Upper lobe of left lung (tissue), 6 donors: ENCODE measurements around the gene SNX15. TPM values are rescaled to one million over a fixed set of nuclear protein-coding genes. Genes with fewer than 3 reads are reported as not detected.

Experiments used
- ATAC-seq, 2 donors: fragments of 200-7000 bp; cut with Tn5 transposase; one replicate each; pipeline ENCODE4 v1.9.1; 2022; ENCODE audit warnings: mild to moderate bottlenecking in 2 of 2, moderate library complexity in 2 of 2; ENCODE audit not compliant: low FRiP score in 2 of 2
- DNase-seq, 2 donors: peaks; one replicate each; pipeline ENCODE4 v3.0.0-alpha.2; 2019 to 2020
- H3K27ac ChIP-seq, 4 donors: fragments of 200-600 bp; sonication (generic); one replicate each; pipeline ENCODE4 v1.5.1; 2016 to 2019
- H3K27me3 ChIP-seq, 4 donors: fragments of 200-600 bp; sonication (generic); one replicate each; pipeline ENCODE4 v1.5.1; 2017 to 2019
- H3K36me3 ChIP-seq, 4 donors: fragments of 200-600 bp; sonication (generic); one replicate each; pipeline ENCODE4 v1.5.1; 2016 to 2019
- H3K4me1 ChIP-seq, 4 donors: fragments of 200-600 bp; sonication (generic); one replicate each; pipeline ENCODE4 v1.5.1; 2018 to 2019
- H3K4me3 ChIP-seq, 4 donors: fragments of 200-600 bp; sonication (generic); one replicate each; pipeline ENCODE4 v1.5.1; 2017 to 2019; ENCODE audit warnings: mild to moderate bottlenecking in 2 of 4, moderate library complexity in 1 of 4
- H3K9me3 ChIP-seq, 4 donors: fragments of 200-600 bp; sonication (generic); one replicate each; pipeline ENCODE4 v1.5.1; 2018 to 2019
- EP300 ChIP-seq, 4 donors: sonication (generic); formaldehyde crosslinking; IDR thresholded peaks; one replicate each; pipeline ENCODE4 v1.5.1; 2017; ENCODE audit warnings: antibody characterized with exemption in 4 of 4, control low read depth in 2 of 4
- POLR2A ChIP-seq, 4 donors: fragments of 450-650 bp; IDR thresholded peaks; one replicate each; pipeline ENCODE4 v1.5.1; 2016 to 2017; ENCODE audit warnings: antibody characterized with exemption in 4 of 4, mild to moderate bottlenecking in 2 of 4
- POLR2AphosphoS5 ChIP-seq, 2 donors: sonication (generic); formaldehyde crosslinking; IDR thresholded peaks; one replicate each; pipeline ENCODE4 v1.5.1; 2017; ENCODE audit warnings: antibody characterized with exemption in 2 of 2
- WGBS, 2 donors: methylation state at CpG; one replicate each; pipeline ENCODE4 v1.1.5; 2017 to 2018; 5-methylcytosine and 5-hydroxymethylcytosine counted together
- total RNA-seq, 6 donors: library from RNA; depleted of rRNA in 4 of 6; stranded (reverse); fragments of >200 nt in 4 of 6; gene quantifications; one replicate each; pipeline versions ENCODE4 v1.1.0 to v1.2.1, GENCODE V29; 2016 to 2021
- TF ChIP-seq, protein P1 (sequence below), 6 experiments: fragments of 450-650 bp in 4 of 6; fragments of 200-600 bp in 2 of 6; sonication (generic) in 2 of 6; IDR thresholded peaks; one replicate each; pipeline ENCODE4 v1.5.1; 2016 to 2019; ENCODE audit warnings: antibody characterized with exemption in 6 of 6
- donor health status: DM: no; HTN: no; CAD: no; lungs with moderate emphysema.
- donor health status: DM: no; HTN: yes; CAD: no; lungs with severe emphysema.

SNX15 gene
- total RNA-seq, 6 donors from 2014 or later, result 14.7 to 32.1 (median 21.2) TPM

DNA sequence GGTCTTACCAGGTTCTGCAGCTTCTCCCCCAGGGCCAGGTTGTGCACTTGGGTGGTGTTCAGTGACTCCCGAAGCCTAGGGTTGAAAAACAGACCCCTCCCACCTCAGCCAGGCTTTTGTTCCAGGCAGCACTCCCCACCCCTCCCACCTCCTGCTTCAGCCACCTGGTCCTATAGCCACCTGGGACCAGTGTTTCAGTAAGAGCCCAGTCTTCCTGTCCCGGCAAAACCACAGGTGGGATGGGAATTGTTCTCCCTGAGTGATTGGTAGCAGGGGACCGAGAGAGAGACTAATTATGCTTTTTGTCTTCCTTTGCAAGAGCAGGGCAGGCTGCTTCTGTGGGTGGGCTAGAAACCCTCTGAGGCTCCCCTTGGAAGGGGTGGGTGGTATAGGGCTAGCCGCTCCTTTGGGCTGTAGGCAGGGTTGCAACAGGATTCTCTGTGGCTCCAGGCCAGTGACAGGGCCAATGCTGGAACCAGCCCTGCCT, 39.6 kb downstream of the SNX15 start:
- Histone ChIP-seq H3K36me3 (no peaks in the 10 kb centered on the region), H3K4me3 (no peak overlapping the region), H3K27me3 (no peaks in the 10 kb centered on the region), H3K4me1 (no peaks in the 10 kb centered on the region), H3K27ac (no peak overlapping the region), H3K9me3 (no peaks in the 10 kb centered on the region)
- ATAC-seq, result no peak
- DNase-seq, result no peak
- whole genome bisulfite sequencing, 2 donors, result 81 to 100% methylated on average over 1 to 4 of the region's 4 CpGs
- TF ChIP-seq POLR2A (IDR thresholded peaks at IDR 0.05), result no peak
- no peak for TF ChIP-seq POLR2AphosphoS5 (IDR thresholded peaks at IDR 0.05)
- TF ChIP-seq, protein P1, sequence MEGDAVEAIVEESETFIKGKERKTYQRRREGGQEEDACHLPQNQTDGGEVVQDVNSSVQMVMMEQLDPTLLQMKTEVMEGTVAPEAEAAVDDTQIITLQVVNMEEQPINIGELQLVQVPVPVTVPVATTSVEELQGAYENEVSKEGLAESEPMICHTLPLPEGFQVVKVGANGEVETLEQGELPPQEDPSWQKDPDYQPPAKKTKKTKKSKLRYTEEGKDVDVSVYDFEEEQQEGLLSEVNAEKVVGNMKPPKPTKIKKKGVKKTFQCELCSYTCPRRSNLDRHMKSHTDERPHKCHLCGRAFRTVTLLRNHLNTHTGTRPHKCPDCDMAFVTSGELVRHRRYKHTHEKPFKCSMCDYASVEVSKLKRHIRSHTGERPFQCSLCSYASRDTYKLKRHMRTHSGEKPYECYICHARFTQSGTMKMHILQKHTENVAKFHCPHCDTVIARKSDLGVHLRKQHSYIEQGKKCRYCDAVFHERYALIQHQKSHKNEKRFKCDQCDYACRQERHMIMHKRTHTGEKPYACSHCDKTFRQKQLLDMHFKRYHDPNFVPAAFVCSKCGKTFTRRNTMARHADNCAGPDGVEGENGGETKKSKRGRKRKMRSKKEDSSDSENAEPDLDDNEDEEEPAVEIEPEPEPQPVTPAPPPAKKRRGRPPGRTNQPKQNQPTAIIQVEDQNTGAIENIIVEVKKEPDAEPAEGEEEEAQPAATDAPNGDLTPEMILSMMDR (IDR thresholded peaks at IDR 0.05), result no peak
- no peak for TF ChIP-seq EP300 (IDR thresholded peaks at IDR 0.05)

DNA sequence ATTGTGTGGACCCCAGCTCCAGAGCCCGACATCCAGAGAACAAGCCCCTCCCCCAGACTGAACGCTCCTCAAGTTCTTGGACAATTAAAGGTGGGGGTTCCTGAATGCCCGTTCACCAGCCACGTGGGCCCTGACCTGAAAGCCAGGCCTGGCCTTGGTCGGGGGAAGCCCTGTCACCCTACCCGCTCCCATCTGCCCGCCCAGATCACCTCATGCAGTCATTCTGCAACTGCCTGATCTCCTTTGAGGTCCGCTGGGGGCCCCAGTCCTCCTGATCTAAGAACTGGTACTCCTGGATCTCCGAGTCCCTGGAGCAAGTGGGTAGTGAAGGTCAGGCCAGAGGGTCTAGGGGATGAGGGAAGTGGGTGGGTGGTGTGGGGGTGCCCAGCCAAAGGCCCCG, 40.2 kb downstream of the SNX15 start:
- 86 to 100% methylated on average over 4 to 9 of the region's 10 CpGs for WGBS, 2 donors
- no peaks in the 10 kb centered on the region for H3K9me3 ChIP-seq
- ATAC-seq (no peak), DNase-seq (no peak)
- no peaks in the 10 kb centered on the region for H3K36me3 ChIP-seq
- H3K27me3 ChIP-seq, result no peaks in the 10 kb centered on the region
- no peaks in the 10 kb centered on the region for H3K4me1 ChIP-seq
- H3K4me3 ChIP-seq, result no peak overlapping the region
- no peak overlapping the region for H3K27ac ChIP-seq
- no peak for TF ChIP-seq POLR2AphosphoS5 (IDR thresholded peaks at IDR 0.05)
- no peak for TF ChIP-seq EP300 (IDR thresholded peaks at IDR 0.05)
- TF ChIP-seq, protein P1 (IDR thresholded peaks at IDR 0.05), result no peak
- TF ChIP-seq POLR2A (IDR thresholded peaks at IDR 0.05), result no peak

DNA sequence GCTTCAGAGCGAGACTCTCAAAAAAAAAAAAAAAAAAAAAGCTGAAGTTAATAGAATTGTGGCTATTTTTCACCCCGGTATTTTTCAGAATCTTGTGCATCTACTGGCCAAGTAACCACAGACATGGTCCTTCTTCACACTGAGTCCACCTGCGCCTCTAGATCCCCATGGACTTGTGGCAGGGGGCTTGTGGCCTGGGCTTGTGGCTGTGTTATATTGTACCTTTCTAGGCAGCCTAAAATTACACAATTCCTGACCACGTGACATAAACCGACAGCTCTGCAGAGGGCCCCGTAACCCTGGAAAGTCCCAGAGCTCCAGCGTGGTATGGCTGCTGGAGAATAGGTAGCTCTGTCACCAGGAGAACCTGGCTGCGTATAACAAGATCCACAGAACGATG, 42.0 kb downstream of the SNX15 start:
- no peaks in the 10 kb centered on the region for H3K36me3 ChIP-seq
- H3K9me3 ChIP-seq, result no peaks in the 10 kb centered on the region
- H3K4me1 ChIP-seq, result no peaks in the 10 kb centered on the region
- TF ChIP-seq EP300 (IDR thresholded peaks at IDR 0.05), result no peak
- TF ChIP-seq, protein P1 (IDR thresholded peaks at IDR 0.05), result no peak
- TF ChIP-seq POLR2AphosphoS5 (IDR thresholded peaks at IDR 0.05), result no peak
- TF ChIP-seq POLR2A (IDR thresholded peaks at IDR 0.05), result no peak
- H3K4me3 ChIP-seq, result no peak overlapping the region
- DNase-seq (no peak), ATAC-seq (no peak)
- 37 to 39% methylated on average over 9 of the region's 9 CpGs for WGBS, 2 donors
- no peak overlapping the region for H3K27ac ChIP-seq
- no peaks in the 10 kb centered on the region for H3K27me3 ChIP-seq

DNA sequence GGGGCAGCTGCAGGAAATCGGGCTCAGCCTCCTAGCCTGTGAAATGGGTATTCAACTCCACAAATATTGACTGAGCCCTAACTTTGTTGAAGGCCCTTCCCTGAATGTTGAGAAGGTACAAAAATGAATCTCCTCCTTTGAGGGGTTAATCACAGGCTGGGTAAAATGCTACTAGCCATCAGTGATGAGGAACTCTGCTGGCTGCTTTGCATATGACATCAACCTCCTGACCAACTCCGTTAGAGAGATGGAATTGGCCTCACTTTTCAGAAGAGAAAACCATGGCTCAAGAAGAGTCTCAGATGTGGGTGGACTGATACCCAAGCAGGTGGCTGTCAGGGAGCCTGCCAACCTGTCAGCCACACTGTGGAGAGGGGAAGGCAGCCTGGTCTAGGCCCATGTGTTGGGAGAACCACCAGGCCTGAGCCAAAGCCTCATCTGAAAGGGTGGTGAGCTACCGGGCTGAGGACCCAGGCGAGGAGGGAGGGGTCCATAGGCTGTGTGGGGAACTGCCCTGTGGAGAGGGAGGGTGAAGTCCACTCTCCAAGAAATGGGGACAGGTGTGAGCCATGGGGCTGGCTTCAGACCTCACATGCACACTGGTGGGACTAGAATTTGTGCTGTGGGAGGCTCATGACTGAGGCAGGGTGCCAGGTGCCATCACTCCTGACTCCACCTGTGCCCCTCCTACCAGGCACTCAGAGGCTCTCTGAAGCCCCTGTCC, 44.8 kb downstream of the SNX15 start:
- Histone ChIP-seq H3K4me3 (no peak overlapping the region), H3K36me3 (no peaks in the 10 kb centered on the region), H3K27me3 (no peaks in the 10 kb centered on the region), H3K9me3 (no peaks in the 10 kb centered on the region), H3K27ac (no peak overlapping the region), H3K4me1 (no peaks in the 10 kb centered on the region)
- DNase-seq, result no peak
- 67 to 83% methylated on average over 3 to 4 of the region's 4 CpGs for WGBS, 2 donors
- TF ChIP-seq POLR2A (IDR thresholded peaks at IDR 0.05) (no peak), EP300 (IDR thresholded peaks at IDR 0.05) (no peak), POLR2AphosphoS5 (IDR thresholded peaks at IDR 0.05) (no peak)
- TF ChIP-seq, protein P1 (IDR thresholded peaks at IDR 0.05), result no peak
- no peak for ATAC-seq

DNA sequence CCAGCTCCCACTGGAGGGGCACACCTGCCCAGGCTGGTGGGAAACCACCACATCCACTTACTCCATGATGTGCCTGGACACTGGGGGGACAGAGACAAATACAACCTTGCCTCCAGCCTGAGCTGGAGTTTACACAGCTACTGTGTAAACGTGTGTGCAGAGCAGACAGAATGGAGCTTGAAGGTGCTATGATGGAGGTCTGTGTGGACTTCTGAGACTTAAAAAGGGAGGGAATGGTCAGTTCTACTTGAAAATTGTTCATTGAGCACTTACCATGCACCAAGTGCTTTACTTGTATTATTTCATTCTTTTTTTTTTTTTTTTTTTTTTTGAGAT, 45.4 kb downstream of the SNX15 start:
- Histone ChIP-seq H3K27ac (no peak overlapping the region), H3K4me3 (no peak overlapping the region), H3K4me1 (no peaks in the 10 kb centered on the region), H3K36me3 (no peaks in the 10 kb centered on the region), H3K27me3 (no peaks in the 10 kb centered on the region), H3K9me3 (no peaks in the 10 kb centered on the region)
- ATAC-seq, result no peak
- no peak for DNase-seq
- no peak for TF ChIP-seq POLR2AphosphoS5 (IDR thresholded peaks at IDR 0.05)
- no peak for TF ChIP-seq POLR2A (IDR thresholded peaks at IDR 0.05)
- TF ChIP-seq, protein P1 (IDR thresholded peaks at IDR 0.05), result no peak
- no peak for TF ChIP-seq EP300 (IDR thresholded peaks at IDR 0.05)
- 78 to 86% methylated on average over 1 of the region's 1 CpG for WGBS, 2 donors
